Activated naive CD4-positive, alpha-beta T cell treated with anti-CD3 and anti-CD28 coated beads, Interleukin-2, amount 50 U/mL, for 16 hours (primary cell): ENCODE results near the gene PTPRG.
"Not testable (repeated sequence)": the region's sequence is repeated elsewhere in the genome, so short reads cannot be mapped to it uniquely, and the experiment has no call there.

Experiments
- DNase-seq: peaks from one replicate; pipeline ENCODE4 v3.0.0-alpha.2; 2020

Gene PTPRG

GRCh38 chr3:61806810-61807209 lies 245.4 kb downstream of the PTPRG start:
- DNase-seq, result no peak

GRCh38 chr3:61807865-61808276 lies 246.5 kb downstream of the PTPRG start:
- no peak for DNase-seq

- DNase-seq, result no peak
Measured at GRCh38 chr3:61808526-61808925, 247.2 kb downstream of the PTPRG start.

- no peak for DNase-seq
Measured at GRCh38 chr3:61808999-61809398, 247.6 kb downstream of the PTPRG start.

GRCh38 chr3:61809879-61810278 lies 248.5 kb downstream of the PTPRG start:
- DNase-seq, result no peak

- DNase-seq, result no peak
Measured at GRCh38 chr3:61810953-61811497, 249.7 kb downstream of the PTPRG start.

- DNase-seq, result no peak
Measured at GRCh38 chr3:61811652-61812051, 250.3 kb downstream of the PTPRG start.

GRCh38 chr3:61812085-61812484 lies 250.7 kb downstream of the PTPRG start:
- DNase-seq, result no peak

- DNase-seq, result no peak
Measured at GRCh38 chr3:61812517-61812916, 251.1 kb downstream of the PTPRG start.

GRCh38 chr3:61813636-61814035 lies 252.3 kb downstream of the PTPRG start:
- DNase-seq, result no peak

- DNase-seq, result no peak
Measured at GRCh38 chr3:61814674-61815073, 253.3 kb downstream of the PTPRG start.

GRCh38 chr3:61816304-61816703 lies 254.9 kb downstream of the PTPRG start:
- not testable (repeated sequence) for DNase-seq

GRCh38 chr3:61819861-61820260 lies 258.5 kb downstream of the PTPRG start:
- DNase-seq, result no peak

GRCh38 chr3:61820306-61820992 lies 259.1 kb downstream of the PTPRG start:
- no peak for DNase-seq

GRCh38 chr3:61821823-61822251 lies 260.5 kb downstream of the PTPRG start:
- DNase-seq, result no peak

GRCh38 chr3:61822588-61822987 lies 261.2 kb downstream of the PTPRG start:
- DNase-seq, result no peak

GRCh38 chr3:61824553-61825135 lies 263.3 kb downstream of the PTPRG start:
- no peak for DNase-seq

GRCh38 chr3:61826161-61826560 lies 264.8 kb downstream of the PTPRG start:
- DNase-seq, result no peak

GRCh38 chr3:61828184-61828874 lies 267.0 kb downstream of the PTPRG start:
- no peak for DNase-seq

- no peak for DNase-seq
Measured at GRCh38 chr3:61828880-61829721, 267.7 kb downstream of the PTPRG start.

GRCh38 chr3:61829722-61830350 lies 268.5 kb downstream of the PTPRG start:
- no peak for DNase-seq

- no peak for DNase-seq
Measured at GRCh38 chr3:61831973-61832372, 270.6 kb downstream of the PTPRG start.
